HCT116 (cell line): ENCODE data around the gene GRM4.

Experiments used
- CBX3 ChIP-seq: IDR thresholded peaks from 2 replicates; pipeline ENCODE4 v1.6.1; 2012; ENCODE audit warnings: low read depth
- CEBPB ChIP-seq: IDR thresholded peaks from 2 replicates; pipeline ENCODE4 v1.6.1; 2012; ENCODE audit warnings: low read depth
- EZH2 ChIP-seq: fragments of 200-600 bp; sonication (generic); IDR thresholded peaks from 2 replicates; pipeline ENCODE4 v1.6.1; 2017; ENCODE audit warnings: antibody characterized with exemption, mixed run types
- EZH2phosphoT487 ChIP-seq: fragments of 200-600 bp; IDR thresholded peaks from 2 replicates; pipeline ENCODE4 v1.6.1; 2018; ENCODE audit warnings: antibody characterized with exemption, borderline replicate concordance
- POLR2A ChIP-seq: IDR thresholded peaks from 2 replicates; pipeline ENCODE4 v1.7.0; 2011; ENCODE audit warnings: borderline replicate concordance; ENCODE audit not compliant: insufficient read depth, insufficient read length; ENCODE audit errors: extremely low read depth
- POLR2AphosphoS5 ChIP-seq: IDR thresholded peaks from 2 replicates; pipeline ENCODE4 v1.6.1; 2011; ENCODE audit warnings: mild to moderate bottlenecking, low read depth, low read length, moderate library complexity
- SP1 ChIP-seq: IDR thresholded peaks from 2 replicates; pipeline ENCODE4 v1.6.1; 2012; ENCODE audit warnings: low read depth
- ZBTB33 ChIP-seq: IDR thresholded peaks from 2 replicates; pipeline ENCODE4 v1.6.1; 2011; ENCODE audit warnings: mild to moderate bottlenecking, low read length, moderate library complexity; ENCODE audit not compliant: insufficient replicate concordance; ENCODE audit errors: extremely low read depth
- ZNF274 ChIP-seq: fragments of 200-500 bp; sonication (Bioruptor generic); IDR thresholded peaks from 2 replicates; pipeline ENCODE4 v1.6.1; 2014; ENCODE audit warnings: mild to moderate bottlenecking, low read depth, low read length, inconsistent platforms
- TF ChIP-seq, protein P1 (sequence below), 3 experiments: fragments of 200-600 bp in 1 of 3; sonication (generic) in 1 of 3; IDR thresholded peaks in 2 of 3; conservative IDR thresholded peaks in 1 of 3; 2 replicates each; pipeline ENCODE4 v1.5.1; 2012 to 2017; ENCODE audit warnings: low read depth in 2 of 3, low read length in 2 of 3, antibody characterized with exemption in 1 of 3, borderline replicate concordance in 1 of 3, control low read depth in 1 of 3, mild to moderate bottlenecking in 1 of 3, mixed read lengths in 1 of 3, mixed run types in 1 of 3, moderate library complexity in 1 of 3; ENCODE audit not compliant: insufficient read depth in 1 of 3
- TF ChIP-seq, protein P2 (sequence below): IDR thresholded peaks from 2 replicates; pipeline ENCODE4 v1.6.1; 2012
- TF ChIP-seq, protein P3 (sequence below): IDR thresholded peaks from 2 replicates; pipeline ENCODE4 v1.6.1; 2012; ENCODE audit warnings: low read depth

GRCh38 chr6:34047913-34048867 is 97.7 kb downstream of the GRM4 start:
- TF ChIP-seq, protein P1, sequence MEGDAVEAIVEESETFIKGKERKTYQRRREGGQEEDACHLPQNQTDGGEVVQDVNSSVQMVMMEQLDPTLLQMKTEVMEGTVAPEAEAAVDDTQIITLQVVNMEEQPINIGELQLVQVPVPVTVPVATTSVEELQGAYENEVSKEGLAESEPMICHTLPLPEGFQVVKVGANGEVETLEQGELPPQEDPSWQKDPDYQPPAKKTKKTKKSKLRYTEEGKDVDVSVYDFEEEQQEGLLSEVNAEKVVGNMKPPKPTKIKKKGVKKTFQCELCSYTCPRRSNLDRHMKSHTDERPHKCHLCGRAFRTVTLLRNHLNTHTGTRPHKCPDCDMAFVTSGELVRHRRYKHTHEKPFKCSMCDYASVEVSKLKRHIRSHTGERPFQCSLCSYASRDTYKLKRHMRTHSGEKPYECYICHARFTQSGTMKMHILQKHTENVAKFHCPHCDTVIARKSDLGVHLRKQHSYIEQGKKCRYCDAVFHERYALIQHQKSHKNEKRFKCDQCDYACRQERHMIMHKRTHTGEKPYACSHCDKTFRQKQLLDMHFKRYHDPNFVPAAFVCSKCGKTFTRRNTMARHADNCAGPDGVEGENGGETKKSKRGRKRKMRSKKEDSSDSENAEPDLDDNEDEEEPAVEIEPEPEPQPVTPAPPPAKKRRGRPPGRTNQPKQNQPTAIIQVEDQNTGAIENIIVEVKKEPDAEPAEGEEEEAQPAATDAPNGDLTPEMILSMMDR (IDR thresholded peaks at IDR 0.05 in 2 of 3, conservative IDR thresholded peaks at IDR 0.05 in 1 of 3; ENCODE audit: borderline replicate concordance in 1 of 3, insufficient read depth in 1 of 3, low read depth in 2 of 3, low read length in 2 of 3) = no peak
- TF ChIP-seq SP1 (no peak), EZH2phosphoT487 (no peak), POLR2A (no peak), ZBTB33 (no peak), ZNF274 (no peak), CBX3 (no peak), CEBPB (no peak), EZH2 (no peak), POLR2AphosphoS5 (no peak)
- TF ChIP-seq, protein P2, sequence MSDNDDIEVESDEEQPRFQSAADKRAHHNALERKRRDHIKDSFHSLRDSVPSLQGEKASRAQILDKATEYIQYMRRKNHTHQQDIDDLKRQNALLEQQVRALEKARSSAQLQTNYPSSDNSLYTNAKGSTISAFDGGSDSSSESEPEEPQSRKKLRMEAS = no peak
- TF ChIP-seq, protein P3, sequence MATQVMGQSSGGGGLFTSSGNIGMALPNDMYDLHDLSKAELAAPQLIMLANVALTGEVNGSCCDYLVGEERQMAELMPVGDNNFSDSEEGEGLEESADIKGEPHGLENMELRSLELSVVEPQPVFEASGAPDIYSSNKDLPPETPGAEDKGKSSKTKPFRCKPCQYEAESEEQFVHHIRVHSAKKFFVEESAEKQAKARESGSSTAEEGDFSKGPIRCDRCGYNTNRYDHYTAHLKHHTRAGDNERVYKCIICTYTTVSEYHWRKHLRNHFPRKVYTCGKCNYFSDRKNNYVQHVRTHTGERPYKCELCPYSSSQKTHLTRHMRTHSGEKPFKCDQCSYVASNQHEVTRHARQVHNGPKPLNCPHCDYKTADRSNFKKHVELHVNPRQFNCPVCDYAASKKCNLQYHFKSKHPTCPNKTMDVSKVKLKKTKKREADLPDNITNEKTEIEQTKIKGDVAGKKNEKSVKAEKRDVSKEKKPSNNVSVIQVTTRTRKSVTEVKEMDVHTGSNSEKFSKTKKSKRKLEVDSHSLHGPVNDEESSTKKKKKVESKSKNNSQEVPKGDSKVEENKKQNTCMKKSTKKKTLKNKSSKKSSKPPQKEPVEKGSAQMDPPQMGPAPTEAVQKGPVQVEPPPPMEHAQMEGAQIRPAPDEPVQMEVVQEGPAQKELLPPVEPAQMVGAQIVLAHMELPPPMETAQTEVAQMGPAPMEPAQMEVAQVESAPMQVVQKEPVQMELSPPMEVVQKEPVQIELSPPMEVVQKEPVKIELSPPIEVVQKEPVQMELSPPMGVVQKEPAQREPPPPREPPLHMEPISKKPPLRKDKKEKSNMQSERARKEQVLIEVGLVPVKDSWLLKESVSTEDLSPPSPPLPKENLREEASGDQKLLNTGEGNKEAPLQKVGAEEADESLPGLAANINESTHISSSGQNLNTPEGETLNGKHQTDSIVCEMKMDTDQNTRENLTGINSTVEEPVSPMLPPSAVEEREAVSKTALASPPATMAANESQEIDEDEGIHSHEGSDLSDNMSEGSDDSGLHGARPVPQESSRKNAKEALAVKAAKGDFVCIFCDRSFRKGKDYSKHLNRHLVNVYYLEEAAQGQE = no peak
